Vagina (tissue), 2 donors: ENCODE data around the gene CCDC134.

ENCODE experiments used
- CTCF ChIP-seq, 3 experiments: fragments of 450-650 bp in 2 of 3; fragments of 200-600 bp in 1 of 3; sonication (generic) in 1 of 3; IDR thresholded peaks; one replicate each; pipeline ENCODE4 v1.5.1; 2017 to 2019; ENCODE audit warnings: antibody characterized with exemption in 3 of 3, mild to moderate bottlenecking in 2 of 3, moderate library complexity in 2 of 3
- POLR2AphosphoS5 ChIP-seq, 2 donors: sonication (generic); formaldehyde crosslinking; IDR thresholded peaks; one replicate each; pipeline ENCODE4 v1.9.0; 2017; ENCODE audit warnings: antibody characterized with exemption in 2 of 2, mild to moderate bottlenecking in 2 of 2, low read depth in 1 of 2; ENCODE audit not compliant: insufficient read depth in 1 of 2

- TF ChIP-seq POLR2AphosphoS5 (IDR thresholded peaks at IDR 0.05; ENCODE audit: insufficient read depth in 1 of 2, low read depth in 1 of 2) (no peak), CTCF (IDR thresholded peaks at IDR 0.05) (no peak)
Measured at GRCh38 chr22:41862530-41863266, 62.2 kb downstream of the CCDC134 start.
